CD4-positive, alpha-beta T cell treated with Interleukin-10 for 1 hour (primary cell): ENCODE measurements around the gene SELENOS.

Experiments used
- DNase-seq: peaks from one replicate; pipeline ENCODE4 v3.0.0-alpha.2; 2020

SELENOS gene, protein sequence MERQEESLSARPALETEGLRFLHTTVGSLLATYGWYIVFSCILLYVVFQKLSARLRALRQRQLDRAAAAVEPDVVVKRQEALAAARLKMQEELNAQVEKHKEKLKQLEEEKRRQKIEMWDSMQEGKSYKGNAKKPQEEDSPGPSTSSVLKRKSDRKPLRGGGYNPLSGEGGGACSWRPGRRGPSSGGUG

DNA sequence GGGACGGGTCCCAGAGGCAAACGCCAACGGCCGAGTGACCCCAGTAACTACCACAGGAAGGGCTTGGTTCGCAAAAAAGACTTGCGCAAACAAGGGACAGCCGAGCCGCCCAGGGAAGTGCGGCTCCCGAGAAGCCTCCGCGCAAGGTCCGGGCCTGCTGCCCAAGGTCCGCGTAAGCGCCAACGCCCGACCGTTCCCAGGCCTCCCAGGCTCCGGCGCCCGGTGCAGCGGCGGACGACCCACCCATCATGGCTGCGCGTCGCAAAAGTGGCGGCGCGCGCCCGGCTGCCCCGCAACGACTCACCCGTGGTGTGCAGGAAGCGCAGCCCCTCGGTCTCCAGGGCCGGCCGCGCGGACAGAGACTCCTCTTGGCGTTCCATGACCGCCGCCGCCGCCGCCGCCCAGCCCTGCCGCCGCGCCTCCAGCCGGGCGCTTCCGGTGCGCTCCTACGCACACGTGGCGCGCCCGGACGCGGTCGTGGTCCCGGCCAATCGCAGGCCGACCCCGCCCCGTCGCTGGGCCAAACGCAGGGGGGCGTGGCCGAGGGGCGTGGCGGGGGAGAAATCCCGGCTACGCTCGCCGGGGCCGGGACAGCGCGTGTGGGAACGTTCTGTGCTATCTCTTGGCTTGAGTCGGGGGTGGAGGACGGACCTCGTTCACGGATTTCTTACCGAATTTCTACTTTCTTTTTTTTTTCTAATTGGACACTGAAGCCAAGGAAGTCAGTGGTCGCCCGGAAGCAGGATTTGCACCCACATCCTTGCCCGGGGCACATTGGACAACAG lies at the start of gene SELENOS:
TSS of gene SELENOS (minus strand) at position 448 of the 785 bp plus-strand sequence. CDS start at position 380, 68 bp downstream.
- peak; percentile 85 for DNase-seq

DNA sequence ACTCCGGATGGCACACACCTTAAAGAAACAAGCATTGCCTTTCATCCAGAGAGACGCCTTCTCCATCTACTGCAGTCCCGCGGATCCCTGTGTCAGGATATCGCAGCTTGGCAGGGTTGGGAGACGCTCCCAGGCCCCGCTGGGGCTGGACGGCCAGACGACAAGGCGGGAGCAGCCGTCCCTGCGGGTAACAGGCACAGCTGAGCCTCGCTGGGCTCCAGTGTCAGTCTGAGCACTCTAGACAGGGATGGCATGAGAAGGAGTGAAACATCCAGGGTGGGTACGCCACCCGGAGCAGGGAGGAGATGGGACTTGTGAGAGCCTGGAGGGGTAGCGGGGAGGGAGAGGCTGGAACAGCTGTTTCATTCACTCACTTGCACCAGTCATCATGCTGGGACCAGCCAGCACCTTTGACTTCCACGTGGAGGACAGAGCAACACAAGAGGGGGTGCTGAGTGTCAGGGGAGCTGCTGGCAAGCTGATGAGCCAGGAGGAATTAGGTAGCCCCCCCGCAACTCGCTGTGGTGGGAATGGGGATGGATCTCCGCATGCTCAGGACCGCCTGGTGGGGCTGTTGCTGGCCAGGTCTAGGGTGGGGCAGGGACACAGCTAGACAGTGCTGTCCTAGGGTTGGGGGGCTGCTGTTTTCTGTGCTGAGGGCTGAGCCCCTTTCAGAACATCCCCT lies 49.3 kb upstream of the SELENOS start:
- no peak for DNase-seq

- no peak for DNase-seq
These were observed 48.7 kb upstream of the SELENOS start for GRCh38 chr15:101326026-101326315.

DNA sequence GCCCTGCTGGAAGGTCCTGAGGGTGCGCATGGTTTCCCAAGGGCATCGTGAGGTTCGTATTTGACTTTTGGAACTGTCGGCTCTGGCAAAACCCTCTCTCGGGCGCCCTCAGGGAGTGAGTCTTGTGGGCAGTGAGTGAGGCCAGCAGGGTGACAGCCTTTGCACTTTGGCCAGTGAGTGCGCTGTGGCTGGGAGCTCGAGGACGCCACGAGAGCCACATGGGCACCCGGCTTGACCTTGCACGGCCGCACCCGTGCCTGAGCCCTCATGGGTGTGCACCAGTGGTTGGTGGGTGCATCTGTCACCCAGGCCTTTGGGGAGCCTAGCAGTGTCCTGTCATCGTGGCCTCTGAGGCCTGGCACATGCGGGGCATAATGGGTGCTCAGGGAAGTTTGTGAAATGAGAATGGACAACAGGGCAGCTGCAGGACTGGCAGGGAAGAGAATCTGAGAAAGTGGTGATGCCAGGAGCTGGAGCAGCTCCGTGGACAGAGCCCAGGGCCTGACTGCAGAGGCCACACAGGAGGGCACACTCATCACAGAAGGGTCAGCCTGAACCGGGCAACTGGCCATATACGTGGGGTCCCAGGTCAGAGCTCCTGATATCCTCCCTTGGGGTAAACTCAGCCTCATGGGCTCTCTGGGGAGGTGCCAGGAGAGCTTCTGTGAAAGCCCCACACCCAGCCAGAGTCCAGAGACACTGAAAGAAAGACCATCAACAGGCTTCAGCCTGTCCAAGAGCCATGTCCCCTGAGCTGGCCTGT lies 48.2 kb upstream of the SELENOS start:
- no peak for DNase-seq

GRCh38 chr15:101324524-101325177 lies 47.4 kb upstream of the SELENOS start:
- DNase-seq, result no peak

GRCh38 chr15:101323793-101324523 lies 46.7 kb upstream of the SELENOS start:
- no peak for DNase-seq

DNA sequence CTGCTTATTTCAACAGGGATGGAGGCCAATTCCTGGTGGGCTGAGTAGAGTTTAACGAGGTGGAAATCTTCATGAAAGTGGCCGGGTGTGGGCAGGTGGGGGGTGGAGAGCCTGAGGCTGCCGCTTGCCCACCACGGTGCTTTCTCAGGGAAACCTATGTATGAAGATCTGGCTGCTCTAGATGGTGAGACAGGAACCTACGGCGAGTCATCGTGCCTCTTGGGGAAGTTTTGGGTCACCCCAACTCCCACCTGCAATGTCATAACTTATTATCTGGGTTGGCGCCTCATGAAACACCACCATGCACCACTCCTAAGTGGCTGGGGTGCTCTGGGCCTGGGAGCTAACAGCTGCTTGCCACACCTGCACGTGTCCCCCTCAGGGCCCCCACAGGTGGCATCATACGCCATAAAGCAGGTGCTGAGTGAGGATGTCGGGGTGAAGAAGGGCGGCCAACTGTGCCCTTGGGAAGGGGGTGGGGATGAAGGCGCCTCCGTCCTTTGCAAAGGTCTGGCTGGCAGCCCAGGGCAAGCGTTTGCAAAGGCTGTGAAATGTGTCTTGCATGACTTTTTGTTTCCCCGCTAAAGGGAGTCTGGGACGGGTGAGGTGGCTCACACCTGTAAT lies 45.7 kb upstream of the SELENOS start:
- no peak for DNase-seq

DNA sequence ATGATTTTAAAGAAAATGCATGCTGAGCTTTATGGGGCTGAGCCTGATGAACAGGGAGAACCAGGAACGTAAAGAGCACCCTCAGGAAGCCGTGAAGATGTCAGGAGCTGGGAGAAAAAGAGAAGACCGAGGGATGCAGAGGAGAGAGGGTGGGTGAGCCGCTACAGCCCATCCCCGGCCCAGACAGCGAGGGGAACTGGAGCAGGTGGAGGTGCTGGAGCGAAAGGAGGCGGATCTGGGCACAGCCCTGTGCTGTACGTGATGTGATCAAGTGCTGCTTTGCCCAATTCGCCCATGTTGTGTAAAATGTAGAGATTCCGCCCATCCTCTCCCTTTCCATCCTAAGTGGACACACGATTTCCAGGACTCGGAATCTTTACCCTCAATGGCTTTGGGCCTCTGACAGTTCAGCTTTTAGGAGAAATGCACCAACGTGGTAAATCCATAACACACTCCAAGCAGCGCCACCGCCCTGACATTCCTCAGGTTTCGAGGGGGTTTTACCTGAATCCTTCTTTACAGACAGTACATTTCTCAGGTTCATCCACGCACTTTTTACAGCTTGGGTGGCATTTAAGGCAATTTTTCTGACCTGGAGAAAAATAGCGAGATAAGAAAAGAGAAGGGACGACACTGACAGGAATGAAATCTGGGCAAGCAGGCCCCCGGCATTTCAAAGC lies 44.9 kb upstream of the SELENOS start:
- no peak for DNase-seq

- DNase-seq, result peak; percentile 71
These were observed 43.3 kb upstream of the SELENOS start for GRCh38 chr15:101320501-101321052.

DNA sequence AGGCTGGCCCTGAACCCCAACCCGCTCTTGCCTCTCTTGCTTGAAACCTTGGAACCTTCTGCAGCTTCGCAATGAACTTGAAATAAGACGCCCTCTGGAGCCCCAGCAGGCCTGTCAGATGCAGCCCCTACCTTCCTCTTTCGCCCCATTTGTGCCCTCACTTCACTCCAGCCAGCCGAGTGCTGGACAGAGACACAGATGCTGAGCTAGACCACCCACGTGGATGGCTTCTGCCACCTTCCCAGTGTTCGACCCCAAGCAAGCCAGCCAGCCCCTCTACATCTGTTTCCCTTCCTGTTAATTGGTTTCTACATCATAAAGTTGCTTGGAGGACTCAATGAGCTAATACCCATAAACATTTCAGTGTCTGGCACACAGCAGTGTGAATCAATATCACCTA lies 41.6 kb upstream of the SELENOS start:
- no peak for DNase-seq

GRCh38 chr15:101318147-101318819 lies 41.0 kb upstream of the SELENOS start:
- no peak for DNase-seq

DNA sequence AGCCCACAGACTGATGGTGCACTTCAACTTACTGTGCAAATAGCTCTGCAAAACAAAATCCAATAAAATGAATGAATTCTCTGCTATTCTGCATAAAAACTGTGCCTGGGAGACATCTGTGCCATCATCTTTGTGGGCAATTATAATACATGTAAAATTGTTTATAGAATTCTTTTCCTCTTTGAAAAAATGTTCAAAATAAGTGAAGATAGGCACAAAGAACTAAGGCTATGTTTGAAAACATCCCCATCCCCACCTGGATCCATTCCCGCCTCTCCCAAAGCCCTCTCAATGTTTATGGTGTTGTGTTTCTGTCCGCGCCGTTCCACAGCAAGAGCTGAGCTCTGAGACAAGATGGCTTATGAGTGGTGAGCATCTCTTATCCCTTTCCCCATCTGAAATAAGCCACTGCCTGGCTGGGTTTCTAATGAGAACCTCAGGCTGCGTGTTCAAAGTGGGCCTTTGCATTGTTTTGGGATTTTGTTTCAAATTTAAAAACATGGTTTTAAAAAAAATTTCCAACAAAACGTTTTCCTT lies 40.1 kb upstream of the SELENOS start:
- DNase-seq, result no peak

DNA sequence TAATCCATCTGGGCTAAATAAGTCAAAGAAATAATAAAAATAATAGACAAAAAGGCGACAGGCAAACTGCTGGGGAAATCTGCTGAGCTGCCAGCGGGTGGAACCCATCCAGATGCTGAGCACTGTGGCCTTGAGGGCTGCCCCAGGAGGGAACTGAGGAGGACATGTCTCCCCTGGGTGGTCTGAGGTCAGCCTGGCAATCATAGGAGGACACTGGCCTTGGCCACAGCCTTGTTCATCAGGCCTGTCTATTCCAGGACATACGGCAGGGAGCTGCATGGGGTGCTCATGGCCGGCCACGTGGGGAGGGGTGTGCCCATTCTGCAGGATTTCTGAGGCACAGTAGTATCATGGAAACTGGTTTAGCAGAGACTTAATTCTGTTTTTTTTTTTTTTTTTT lies 39.2 kb upstream of the SELENOS start:
- DNase-seq, result no peak

DNA sequence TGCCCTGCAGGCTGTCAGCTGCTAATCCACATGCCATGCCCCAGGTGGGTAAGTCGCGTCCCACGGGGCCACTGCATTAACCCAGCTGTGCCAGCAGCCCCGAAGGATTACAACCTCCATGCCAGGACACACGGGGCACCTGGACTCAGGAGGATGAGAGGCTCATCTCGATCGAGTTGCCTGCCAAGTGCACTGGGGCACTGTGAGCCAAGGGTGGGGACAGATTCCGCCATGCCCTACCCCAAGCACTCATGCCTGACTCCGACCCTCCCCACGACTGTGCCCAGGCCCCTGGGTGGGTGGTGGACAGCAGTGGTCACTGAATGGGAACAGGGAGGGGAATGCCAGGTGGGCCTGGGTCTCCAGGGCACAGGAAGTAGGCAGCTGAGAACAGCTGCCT lies 38.5 kb upstream of the SELENOS start:
- DNase-seq, result no peak

- no peak for DNase-seq
These were observed 37.2 kb upstream of the SELENOS start for GRCh38 chr15:101314336-101315125.

DNA sequence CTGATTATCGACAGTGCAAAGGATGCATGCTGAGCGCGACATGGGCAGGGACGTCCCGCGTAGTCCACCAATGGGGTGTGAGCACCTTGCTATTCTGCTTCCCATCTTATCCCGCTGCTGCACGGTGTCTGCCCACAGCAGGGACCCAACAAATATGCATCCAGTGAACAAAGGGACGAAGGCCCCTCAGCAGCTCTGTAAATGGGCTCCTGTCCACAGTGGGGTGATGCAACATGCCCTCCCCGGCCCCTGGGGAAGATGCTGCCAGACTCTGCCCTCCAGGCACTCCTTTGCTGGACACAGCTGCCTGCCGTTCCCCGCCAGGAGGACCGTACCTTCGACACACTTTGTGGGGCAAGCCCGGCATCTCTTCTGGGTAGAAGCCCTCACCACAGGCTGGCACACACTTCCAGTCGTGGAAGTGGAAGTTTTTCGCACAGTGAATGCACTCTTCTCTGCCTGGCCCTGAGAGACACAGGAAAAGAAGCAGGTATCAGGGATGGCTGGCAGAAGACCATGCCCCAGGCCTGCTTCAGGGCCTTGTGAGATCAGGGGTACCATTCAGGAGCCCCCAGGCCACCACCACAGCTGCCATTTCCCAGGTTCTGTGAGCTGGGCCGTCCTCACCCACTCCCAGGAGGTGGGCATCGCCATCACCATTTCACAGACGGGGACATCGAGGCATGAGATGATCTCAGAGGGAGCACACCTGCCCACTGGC lies 35.9 kb upstream of the SELENOS start:
- DNase-seq, result no peak

GRCh38 chr15:101310508-101310907 lies 33.2 kb upstream of the SELENOS start:
- DNase-seq, result no peak

- DNase-seq, result no peak
These were observed 32.8 kb upstream of the SELENOS start for GRCh38 chr15:101310161-101310480.
